ENCODE data around the gene SPATA22.
"Not testable (repeated sequence)": the region's sequence is repeated elsewhere in the genome, so short reads cannot be mapped to it uniquely, and the experiment has no call there.

The SPATA22 gene, protein sequence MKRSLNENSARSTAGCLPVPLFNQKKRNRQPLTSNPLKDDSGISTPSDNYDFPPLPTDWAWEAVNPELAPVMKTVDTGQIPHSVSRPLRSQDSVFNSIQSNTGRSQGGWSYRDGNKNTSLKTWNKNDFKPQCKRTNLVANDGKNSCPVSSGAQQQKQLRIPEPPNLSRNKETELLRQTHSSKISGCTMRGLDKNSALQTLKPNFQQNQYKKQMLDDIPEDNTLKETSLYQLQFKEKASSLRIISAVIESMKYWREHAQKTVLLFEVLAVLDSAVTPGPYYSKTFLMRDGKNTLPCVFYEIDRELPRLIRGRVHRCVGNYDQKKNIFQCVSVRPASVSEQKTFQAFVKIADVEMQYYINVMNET

GRCh38 chr17:3471599-3471998 lies at the start of gene SPATA22:
Gene SPATA22, minus strand, starts transcription at chr17:3471819. Its CDS starts 2,494 bp downstream, at chr17:3469325.
- DNase-seq (ENCODE audit: low spot score), result no peak

GRCh38 chr17:3519472-3519871 lies 47.9 kb upstream of the SPATA22 start:
- DNase-seq (ENCODE audit: low spot score), result not testable (repeated sequence)

GRCh38 chr17:3514873-3515272 lies 43.3 kb upstream of the SPATA22 start:
- DNase-seq (ENCODE audit: low spot score), result no peak

DNA sequence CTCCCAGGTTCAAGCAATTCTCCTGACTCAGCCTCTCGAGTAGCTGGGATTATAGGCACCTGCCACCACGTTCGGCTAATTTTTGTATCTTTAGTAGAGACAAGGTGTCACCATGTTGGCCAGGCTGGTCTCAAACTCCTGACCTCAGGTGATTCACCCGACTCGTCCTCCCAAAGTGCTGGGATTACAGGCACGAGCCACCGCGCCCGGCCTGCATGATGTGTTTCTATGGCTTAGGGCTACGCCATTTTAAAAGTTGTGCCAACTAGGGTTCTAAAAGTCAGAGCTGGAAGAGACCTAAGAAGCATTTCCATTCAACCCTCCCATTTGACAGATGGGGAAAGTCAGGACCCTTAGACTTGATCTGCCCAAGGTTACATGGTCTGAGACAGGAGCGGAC lies 42.5 kb upstream of the SPATA22 start:
- DNase-seq (ENCODE audit: low spot score), result not testable (repeated sequence)

DNA sequence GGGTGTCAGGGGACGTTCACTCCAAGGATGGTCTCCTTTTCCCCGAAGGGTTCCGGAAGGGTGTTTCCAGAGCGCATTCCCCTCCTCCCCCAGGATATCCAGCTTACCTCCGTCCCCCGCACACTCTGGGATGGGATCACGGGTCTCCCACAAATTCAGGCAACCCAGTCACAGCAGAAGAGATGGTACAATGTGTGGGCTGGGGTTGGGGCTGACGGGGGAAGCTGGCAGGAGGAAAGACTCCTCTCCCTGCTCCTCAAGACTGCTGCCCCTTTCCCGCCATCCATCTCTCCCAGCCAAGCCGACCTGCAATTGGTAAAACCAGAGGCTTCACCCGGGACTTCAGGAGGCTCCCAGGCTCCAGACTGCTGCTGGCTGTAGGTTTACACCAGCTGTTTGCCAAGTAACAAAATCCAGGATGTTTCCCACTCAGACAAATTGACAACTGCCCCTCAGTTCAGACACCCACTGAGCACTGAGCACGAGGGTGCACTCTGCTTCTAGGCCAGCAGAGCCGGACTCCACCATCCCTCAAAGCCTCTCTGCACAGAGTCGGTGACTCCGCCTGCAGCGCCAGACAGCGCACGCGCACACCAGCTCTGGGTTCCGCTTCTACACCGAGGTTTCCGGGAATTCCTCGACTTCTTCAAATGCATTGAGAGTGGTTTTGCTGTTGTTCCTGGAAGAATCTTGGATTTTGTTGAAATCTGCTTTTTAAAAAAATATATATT lies 41.9 kb upstream of the SPATA22 start:
- no peak for DNase-seq (ENCODE audit: low spot score)

DNA sequence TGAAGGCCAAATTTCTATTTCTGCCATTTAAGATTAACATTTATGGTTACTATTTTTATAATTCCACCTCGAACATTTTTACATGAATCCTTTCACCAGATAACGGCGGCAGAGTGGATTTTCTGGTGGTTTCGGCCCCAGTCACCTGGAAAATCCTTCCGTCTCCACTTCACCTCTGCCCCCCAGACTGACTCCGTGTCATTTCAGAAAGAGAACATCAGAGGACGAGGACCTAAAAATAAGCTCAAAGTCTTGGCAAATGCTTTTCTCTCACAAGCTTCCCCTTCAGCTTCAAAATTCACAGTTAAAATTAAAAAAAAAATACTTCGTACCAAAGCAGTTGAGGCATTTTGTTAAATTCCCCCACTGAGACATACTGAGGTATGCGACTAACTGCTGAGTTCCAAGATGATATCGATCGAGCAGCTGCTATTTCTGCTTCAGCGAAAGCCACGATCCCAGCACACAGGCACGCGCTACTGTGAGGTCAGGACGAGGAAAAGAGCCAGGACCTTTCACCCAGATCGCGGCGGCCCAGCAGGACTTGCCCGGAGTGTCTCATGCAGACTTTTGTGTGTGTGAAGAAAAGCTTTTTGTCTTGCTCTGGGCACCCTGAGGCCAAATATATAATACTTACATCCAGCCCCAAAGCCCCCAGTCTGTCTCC lies 41.0 kb upstream of the SPATA22 start:
- no peak for DNase-seq (ENCODE audit: low spot score)

DNA sequence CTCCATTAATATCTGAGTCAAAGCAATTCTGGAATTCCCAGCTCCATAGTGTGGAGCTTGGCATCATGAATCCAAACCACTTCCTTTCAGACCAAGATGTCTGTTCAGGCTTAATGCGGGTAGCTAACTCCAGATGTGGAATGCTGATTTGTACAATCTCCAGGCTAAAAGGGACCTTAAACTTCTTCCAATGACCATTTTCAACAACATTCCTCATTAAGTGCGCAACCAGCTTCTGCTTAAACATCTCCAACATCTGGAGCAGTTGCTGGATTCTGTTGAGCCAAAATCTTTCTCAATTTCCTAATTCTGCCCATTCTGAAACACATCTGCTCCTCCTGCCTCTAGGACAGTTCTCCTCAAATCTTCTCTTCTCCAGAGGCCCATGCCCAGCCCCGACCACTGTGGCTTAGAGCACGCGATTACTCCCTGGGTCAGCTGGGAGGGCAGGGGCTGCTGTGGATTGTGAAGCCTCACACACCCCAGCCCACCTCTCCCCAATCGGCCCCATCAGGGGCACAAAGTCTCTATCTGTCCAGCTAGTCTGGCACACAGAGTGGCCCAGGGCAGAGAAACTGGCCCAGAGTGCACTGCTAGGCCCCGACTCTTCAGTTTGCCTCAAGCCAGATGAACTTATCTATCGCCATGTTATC lies 40.4 kb upstream of the SPATA22 start:
- no peak for DNase-seq (ENCODE audit: low spot score)

- DNase-seq (ENCODE audit: low spot score), result no peak
Observed at GRCh38 chr17:3510090-3510489, 38.5 kb upstream of the SPATA22 start.

DNA sequence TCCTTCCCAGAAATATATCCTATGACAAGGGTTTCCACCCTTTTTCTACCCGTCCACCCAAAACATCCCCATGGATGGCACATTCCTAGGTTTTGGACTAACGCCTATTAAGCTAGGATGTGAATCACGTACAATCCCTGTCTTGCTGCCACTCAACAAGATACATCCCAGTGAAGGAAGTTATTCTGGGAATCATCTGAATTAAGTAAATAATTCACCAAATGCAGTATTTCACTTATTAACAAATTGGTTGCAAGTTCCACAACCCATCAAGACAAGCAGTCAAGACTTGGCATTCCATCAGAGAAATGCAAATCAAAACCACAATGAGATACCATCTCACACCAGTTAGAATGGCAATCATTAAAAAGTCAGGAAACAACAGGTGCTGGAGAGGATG lies 36.2 kb upstream of the SPATA22 start:
- DNase-seq (ENCODE audit: low spot score), result no peak

GRCh38 chr17:3507071-3507470 lies 35.5 kb upstream of the SPATA22 start:
- DNase-seq (ENCODE audit: low spot score), result no peak

GRCh38 chr17:3506054-3506453 lies 34.4 kb upstream of the SPATA22 start:
- peak; percentile 30 for DNase-seq (ENCODE audit: low spot score)

DNA sequence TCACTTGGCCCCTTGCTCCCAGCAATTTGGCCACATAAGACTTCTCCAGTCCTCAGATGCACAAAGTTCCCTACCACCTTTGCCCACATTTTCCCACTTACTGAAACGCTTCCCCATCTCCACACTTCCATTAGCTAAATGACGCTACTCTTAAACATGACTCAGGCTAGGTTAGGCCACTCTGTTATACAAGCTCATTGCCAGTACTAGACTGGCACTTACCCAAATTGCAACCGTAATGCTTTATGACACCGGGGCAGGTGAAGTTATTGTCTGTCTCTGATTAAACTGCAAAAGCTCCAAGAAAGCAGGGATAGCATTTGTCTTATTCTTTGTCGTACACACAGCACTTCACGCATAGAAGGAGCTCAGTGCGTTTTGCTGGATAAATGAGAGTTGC lies 33.4 kb upstream of the SPATA22 start:
- DNase-seq (ENCODE audit: low spot score), result no peak

DNA sequence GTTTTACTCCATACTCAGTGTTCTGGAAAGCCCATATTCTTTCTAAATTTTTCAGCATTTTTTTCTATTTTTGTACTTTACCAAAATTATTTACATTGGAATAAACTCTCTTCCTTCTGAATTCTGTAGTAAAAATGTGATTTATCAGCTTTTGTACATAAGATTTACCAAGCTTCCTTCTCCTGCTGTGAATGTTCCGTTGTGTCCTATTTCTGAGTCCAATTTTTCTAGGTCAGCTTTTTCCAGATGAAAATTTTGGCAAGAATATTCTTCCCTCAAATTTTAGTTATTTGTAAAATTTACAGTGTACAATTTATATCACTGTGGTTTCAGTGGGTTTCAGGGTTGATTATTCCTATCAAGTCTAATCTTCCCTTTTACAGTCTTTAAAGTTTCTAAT lies 31.7 kb upstream of the SPATA22 start:
- DNase-seq (ENCODE audit: low spot score), result no peak

DNA sequence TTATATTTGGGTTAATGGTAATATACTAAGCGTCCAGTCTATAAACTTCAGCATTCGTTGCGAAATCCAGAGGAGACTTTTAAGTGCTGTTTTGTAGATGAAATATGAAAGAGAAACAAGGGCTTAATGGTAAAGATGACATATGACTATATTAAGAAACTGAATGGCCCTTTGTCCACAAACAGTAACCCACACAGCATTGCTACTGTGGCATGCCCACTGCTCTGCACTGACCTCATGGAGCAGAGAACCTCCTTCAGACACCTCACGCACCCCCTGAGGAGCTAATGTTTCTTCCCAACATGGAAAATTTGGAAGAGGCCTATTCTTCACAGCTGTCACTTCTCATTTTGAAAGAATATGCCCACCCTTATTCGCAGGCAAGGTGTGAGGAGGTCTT lies 30.8 kb upstream of the SPATA22 start:
- no peak for DNase-seq (ENCODE audit: low spot score)

DNA sequence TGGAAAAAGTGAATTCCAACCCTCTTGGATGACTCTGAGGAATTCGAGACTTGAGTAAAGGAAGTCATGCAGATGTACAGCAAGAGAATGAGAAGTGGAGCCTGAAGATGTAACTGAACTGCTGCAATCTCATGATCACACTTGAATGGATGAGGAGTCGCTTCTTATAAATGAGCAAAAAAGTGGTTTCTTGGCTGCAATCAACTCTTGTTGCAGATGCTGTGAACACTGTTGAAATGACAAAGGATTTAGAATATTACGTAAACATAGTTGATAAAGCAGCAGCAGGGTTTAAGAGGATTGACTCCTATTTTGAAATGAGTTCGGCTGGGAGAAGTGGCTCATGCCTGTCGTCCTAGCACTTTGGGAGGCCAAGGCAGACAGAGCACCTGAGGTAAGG lies 29.7 kb upstream of the SPATA22 start:
- DNase-seq (ENCODE audit: low spot score), result no peak

DNA sequence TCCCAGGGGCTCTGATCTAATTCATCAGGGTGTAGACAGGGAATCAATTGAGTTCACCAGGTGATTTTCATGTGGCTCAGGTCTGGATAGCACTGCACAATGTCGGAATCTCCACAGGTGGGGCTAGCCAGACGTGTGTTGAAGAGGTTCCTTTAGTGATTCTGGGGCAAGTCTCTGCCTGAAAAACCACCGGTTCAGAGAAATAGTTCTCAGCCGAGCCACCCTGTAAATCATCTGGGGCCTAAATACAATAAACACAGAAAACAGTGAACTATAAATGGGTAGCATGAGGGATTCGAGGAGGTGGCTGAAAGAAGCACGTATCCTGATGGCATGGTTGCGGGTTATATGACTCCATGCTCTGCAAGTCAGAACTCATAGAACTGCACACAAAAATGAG lies 25.5 kb upstream of the SPATA22 start:
- no peak for DNase-seq (ENCODE audit: low spot score)

GRCh38 chr17:3485481-3486068 lies 14.0 kb upstream of the SPATA22 start:
- no peak for DNase-seq (ENCODE audit: low spot score)

- no peak for DNase-seq (ENCODE audit: low spot score)
Observed at GRCh38 chr17:3482852-3483251, 11.2 kb upstream of the SPATA22 start.

DNA sequence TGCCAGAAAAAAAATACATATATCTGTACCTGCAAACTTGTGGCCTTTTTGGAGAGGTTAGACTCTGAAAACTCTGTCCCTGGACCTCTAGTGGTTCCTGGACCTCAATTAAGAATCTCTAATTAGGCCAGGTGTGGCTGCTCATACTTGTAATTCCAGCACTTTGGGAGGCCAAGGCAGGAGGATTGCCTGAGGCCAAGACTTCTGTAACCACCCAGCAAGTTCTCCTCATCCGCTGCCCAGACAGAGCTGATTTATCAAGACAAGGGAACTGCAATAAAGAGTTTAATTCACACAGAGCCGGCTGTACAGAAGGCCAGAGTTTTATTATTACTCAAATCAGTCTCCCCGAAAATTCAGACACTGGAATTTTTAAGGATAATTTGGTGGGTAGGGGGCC lies 8.4 kb upstream of the SPATA22 start:
- DNase-seq (ENCODE audit: low spot score), result no peak

DNA sequence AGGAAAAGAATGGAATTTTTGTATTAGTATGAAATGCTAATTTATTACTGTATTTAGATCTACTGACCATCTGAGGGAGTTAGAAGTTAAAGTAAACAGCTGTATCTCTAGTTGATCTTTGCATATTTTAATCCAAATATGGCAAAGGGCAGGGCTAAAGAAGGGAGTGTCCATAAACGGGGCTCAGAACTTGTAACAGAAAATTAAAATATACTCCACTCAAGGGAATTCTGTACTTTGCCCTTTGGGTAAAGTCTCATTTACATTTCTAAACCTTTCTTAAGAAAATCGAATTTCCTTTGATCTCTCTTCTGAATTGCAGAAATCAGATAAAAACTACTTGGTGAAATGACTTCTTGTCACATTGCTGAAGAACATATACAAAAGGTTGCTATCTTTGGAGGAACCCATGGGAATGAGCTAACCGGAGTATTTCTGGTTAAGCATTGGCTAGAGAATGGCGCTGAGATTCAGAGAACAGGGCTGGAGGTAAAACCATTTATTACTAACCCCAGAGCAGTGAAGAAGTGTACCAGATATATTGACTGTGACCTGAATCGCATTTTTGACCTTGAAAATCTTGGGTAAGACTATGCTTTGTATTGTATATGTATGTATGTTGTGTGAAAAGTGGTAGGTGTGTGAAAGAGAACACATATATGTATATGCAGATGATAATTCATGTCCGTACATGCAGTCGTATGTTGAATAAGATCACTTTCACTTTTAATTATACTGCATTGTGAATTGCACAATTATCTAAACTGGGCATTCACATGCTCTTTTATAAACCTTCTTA lies 4.4 kb upstream of the SPATA22 start, which contains the start of gene ASPA:
ASPA (plus strand) TSS at position 186 of the 799 bp plus-strand sequence; CDS start at position 349, 163 bp downstream.
- no peak for DNase-seq (ENCODE audit: low spot score)

DNA sequence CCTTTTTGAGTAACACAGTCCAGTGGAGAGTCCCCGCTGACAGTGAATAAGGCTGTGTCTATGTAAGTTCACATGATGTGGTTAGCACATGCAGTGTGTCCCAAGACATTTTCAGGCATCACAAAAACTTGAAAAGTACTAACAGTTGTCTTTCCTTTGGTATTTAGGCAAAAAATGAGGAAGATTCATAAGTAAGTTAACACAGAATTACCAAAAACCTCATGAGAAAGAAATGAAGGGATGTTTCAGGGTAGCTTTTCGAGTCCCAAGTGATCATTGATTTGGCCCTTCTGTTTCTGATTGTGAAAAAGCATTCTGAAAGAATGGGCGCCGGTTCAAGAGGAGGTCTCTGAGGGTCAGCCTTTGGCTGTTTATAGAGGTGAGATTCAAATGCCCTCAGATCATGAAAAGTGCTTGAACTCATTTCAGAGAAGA lies 3.6 kb upstream of the SPATA22 start:
- DNase-seq (ENCODE audit: low spot score), result no peak
